GM21381 (cell line): ENCODE results near the gene FSIP1.

Experiments used
- ATAC-seq: cut with Tn5 transposase; IDR thresholded peaks from one replicate; pipeline ENCODE4 v1.9.1; 2021; ENCODE audit warnings: mild to moderate bottlenecking, moderate library complexity; ENCODE audit not compliant: unreplicated experiment

The FSIP1 gene

DNA sequence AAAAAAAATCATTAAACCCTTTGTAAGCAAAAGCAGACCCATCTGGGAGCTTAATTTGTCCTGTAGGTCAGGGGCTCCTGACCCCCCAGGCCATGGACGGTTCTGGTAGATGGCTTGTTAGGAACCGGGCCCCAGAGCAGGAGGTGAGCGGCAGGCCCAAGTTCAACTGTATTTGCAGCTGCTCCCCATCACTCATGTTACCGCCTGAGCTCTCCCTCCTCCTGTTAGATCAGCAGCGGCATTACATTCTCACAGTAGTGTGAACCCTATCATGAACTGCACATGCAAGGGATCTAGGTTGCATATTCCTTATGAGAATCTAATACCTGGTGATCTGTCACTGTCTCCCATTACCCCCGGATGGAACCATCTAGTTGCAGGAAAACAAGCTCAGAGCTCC is 60.7 kb downstream of the FSIP1 start:
- no peak for ATAC-seq

DNA sequence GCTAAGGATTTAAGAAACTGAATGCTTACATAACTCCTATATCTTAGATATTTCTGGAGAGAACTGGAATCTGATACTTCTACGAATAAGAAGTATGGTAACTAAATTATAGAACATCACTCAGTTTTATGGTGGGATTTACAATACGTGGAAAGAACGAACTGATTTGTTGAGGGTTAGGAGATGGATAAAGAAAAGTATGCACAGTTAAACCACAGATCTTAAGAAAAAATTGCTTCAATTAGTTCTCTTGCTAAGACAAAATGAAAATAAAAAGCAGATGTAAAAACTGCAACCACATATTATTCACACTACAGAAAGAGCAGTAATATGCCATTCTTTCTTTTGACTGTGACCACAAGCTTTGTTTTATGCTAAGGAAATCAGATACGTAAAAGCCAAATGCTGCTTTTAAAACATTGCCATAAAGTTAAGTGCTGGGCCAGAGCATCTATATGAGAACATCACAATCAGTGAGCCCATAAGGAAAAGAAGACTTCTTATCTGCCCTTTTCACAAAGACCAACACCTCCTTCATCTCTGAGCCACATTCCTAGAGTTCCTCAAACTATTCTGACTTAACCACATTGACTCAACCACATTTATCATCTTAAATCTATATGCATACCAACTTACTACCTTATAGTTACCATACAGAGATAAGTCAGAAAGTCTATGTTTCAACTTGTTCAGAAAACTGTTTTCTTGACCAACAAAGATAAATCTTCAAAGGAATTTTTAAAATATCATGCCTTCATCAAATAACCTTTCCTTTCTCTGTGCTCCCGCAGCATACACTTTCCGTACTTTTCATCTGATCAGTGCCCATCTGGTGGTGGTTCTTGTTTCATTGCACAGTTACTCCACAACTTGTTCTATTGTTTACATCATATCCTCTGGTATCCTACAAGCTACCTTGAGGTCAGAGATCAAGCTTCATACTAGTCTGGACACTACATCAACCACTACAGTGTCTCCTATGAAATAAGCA is 61.7 kb downstream of the FSIP1 start:
- ATAC-seq = no peak

DNA sequence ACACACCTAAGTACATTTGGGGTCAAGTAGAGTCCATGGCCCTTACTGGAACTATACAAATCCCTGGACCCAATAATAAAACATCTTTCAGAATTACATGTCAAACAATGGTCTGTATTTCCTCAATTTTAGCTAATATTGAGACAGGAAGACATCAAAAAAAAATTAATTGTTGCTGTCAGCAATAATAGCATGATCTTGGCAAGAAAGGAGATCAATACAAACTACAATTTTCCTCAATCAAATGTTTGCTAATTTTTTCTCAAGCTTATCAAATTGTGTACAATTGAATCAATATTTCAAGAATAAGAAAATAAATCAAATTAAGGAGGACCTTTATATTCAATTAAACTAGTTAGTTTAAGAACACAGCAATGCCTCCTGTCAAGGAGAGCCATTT is 62.6 kb downstream of the FSIP1 start:
- ATAC-seq = no peak

DNA sequence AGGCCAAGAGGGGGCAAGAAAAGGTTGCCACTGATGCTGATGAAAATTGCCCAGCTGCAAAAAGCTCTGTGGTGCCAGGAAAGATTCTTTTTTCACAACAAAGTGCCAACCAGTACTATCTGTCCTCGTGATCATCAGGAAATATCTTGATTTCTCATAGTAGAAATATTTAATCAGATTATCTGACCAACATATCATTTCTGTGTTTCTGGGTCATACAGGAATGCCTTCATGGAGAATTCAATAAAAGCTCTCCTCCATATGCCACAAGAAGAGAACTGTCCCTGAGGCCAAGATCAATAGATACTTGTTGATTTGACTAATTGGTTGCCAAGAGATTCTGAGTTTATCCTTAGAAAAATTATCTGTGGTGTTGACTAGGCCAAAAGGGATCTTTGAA is 63.5 kb downstream of the FSIP1 start:
- no peak for ATAC-seq

DNA sequence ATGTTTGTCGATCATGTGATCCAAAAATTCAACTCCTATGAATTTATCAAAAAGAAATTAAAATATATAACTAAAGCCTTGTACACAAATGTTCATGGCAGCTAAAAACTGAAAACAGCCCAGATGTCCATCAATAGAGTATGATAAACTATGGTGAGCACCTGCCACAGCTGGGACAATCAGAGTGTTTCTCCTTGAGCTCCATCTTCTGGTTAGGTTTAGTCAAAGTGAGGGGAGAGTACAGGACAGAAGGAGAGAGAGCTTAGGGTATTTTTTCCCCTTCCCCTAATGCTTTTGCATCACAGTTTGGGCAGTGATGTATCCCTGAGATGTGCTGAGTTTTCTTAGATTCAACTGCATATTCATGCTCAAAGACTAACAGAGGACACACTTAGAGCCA is 65.5 kb downstream of the FSIP1 start:
- no peak for ATAC-seq

DNA sequence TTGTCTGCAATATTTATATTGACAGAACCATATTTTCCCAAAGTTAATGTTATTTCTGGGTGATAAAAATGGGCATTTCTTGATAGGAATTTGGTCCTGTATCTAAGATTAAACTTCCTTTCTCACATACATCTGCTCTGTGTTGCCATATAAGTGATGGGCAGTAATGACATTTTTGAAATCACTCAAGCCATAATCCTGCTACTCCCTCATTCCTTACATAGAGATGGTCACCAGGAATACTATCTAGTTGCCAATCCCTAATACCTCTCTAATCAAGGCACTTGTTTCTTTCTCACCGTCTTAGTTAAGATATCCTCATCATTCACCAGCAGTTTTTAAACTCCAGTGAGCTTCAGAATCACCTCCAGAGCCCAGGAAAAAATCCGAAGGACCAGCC is 68.4 kb downstream of the FSIP1 start:
- ATAC-seq = no peak

DNA sequence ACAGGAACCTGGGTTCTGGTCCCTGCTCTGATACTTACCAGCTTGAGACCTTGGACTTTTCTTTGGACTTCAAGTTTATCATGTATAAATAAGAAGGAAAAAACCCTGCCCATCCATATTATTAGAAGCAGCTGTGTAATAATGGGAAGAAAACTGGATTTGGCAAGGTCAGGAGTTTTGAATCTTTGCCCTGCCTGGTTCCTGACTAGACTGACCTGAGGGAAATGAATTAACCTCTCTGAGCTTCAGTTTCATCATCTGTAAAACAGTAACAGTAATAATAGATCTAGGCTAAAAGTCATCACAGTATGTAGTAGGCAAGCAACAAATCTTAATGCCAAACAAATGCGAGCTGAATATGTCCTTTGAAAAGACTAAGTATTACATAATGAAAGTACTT is 68.8 kb downstream of the FSIP1 start:
- ATAC-seq = no peak

DNA sequence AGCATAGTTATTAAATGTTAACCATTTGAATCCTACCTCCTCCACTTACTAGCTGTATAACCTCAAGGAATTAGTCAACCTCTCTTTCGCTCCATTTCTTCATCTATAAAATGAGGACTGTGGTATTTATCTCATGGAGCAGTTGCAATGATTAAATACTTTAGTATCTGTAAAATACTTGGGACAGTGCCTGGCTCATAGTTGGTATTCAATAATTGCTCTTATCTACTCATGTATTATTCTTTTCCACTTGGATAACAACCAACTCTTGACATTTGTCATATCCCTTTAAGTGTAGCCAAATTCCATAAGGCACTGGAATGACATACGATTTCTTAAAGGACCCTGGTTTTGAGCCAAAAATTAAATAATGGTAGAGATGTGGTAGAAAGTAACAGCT is 72.0 kb downstream of the FSIP1 start:
- ATAC-seq = no peak

DNA sequence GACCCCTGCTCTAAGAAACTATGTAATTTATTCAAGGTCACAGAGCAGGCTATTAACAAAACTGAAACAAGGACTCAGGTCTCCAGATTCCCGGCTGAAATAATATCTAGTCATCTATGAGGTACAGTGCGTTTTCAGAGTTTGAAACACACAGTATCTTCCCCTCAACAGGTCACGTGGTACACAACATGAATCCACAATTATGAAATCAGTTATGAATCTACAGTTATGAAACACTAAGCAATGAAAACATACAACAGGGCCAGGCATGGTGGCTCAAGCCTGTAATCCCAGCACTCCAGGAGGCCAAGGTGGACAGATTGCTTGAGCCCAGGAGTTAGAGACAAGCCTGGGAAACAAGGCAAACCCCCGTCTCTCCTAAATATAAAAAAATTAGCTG is 72.7 kb downstream of the FSIP1 start:
- no peak for ATAC-seq

DNA sequence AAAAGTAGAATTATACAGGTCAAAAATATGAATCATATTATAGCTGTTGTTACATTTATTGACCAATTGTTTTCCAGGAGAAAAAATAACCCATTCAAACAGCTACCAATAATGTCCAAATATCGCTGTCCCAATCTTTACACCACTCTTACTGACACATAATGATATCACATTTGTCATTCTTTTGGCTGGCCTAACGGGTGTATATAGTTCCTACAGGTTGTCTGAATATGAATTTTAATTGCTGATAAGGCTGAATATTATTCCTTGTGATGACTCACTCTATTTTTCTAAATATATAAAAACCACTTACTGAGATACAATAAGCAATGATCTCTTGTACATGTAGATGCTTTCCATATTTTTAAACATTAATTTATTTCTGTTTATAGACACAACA is 76.4 kb downstream of the FSIP1 start:
- no peak for ATAC-seq

DNA sequence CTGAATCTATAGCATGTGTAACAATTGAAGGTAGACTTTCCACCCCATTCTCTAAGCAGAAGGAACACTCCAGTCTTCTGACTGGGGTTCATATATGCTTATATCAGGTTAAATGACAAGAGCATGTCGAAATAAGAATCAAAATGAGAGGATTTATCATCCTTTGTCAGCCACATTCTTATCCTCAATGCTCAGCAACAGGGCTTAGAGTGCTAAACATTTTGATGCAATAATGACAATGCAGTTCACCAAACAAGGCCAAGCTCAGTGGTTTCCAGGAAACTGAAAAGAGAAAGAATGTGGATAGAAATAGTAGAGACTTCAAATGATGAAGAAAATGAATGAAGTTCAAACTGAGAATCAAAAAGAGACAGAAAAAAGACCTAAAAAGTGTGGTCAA is 78.0 kb downstream of the FSIP1 start:
- no peak for ATAC-seq

DNA sequence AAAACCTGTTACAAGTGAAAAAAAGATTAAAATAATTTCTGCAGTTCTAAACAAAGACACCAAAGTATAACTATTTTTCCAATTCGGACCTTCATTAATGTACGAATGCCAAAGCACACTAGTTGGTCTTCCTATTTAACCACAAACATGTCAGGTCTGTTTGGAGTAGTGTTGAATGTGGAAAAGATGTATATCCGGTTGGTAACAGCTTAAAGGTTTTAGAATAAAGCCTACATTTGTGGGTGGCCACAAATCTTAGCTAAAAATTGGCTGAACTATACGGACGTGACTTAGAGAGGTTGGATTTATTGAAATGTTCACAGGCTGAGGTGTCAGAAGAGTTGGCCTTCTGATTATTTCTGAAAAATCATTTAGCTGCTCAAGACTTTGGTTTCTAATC is 78.4 kb downstream of the FSIP1 start:
- no peak for ATAC-seq

DNA sequence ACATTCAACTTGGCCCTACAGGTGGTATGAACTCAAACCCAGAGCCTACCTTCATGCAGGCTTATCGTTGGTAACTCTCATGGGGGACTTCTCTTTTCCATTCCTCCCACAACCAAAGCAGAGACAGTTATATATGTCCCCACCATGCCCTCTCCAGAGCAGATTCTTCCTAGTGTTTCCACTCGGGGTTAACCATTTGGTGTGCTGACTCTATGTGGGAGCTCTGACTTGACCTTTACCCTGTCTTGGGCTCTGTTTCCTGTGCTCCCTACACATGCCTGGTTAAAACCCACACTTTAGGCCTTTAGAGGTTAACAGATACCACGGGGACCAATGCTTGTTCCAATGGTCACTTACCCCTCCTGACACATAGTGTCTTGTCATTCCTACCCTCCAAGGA is 80.7 kb downstream of the FSIP1 start:
- no peak for ATAC-seq

DNA sequence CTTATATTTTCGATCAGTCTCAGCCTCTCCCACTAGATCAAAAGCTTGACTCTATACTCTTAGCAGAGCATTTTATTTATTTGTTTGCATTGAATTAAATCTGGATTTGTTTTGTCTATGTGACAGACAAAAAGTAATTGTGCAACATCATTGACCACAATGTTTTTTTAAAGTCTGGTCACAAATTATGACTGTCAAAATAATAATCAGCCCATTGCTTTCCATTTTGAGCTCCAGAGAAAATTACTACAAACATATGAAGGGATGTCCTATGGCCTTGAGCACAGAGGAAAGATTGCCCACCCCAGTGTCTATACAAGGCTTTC is 82.3 kb downstream of the FSIP1 start:
- ATAC-seq = no peak

DNA sequence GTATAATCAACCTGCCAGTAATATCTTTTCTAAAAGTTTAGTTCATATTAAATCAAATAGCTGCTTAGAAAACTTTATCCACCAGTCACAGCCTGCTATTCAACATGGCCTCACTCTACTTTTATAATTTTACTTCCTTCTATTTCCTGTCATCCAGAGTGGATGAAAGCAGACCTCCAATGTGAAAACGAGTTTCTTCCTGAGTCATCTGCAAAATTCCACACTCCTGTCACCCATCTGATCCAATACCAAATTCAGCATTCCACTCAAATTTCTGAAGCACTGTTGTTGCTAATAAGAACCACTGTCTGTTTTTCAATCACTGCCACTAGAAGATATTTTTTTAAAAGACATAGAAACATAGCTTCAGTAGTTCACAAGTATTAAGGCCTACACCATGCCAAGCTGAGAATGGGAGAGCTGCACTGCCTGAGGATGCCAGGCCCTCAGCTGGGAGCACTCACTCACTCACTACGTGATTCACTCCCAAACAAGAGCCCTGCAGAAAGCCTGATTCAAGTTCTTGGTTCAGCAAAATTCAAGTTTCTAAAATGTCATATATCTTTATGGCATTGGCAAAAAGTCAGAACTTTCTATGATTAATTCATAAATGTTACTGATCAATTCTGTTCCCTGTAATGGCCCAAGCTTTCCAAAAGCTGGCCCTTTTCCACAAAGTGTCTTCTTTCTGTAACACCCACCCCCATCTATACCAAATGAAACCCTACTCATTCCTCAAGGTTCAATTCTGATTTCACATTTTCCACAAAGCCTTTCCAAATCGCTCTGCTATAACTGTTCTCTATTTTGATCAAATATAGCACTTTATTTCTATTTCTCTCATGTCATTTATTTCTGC is 82.9 kb downstream of the FSIP1 start:
- ATAC-seq = no peak

DNA sequence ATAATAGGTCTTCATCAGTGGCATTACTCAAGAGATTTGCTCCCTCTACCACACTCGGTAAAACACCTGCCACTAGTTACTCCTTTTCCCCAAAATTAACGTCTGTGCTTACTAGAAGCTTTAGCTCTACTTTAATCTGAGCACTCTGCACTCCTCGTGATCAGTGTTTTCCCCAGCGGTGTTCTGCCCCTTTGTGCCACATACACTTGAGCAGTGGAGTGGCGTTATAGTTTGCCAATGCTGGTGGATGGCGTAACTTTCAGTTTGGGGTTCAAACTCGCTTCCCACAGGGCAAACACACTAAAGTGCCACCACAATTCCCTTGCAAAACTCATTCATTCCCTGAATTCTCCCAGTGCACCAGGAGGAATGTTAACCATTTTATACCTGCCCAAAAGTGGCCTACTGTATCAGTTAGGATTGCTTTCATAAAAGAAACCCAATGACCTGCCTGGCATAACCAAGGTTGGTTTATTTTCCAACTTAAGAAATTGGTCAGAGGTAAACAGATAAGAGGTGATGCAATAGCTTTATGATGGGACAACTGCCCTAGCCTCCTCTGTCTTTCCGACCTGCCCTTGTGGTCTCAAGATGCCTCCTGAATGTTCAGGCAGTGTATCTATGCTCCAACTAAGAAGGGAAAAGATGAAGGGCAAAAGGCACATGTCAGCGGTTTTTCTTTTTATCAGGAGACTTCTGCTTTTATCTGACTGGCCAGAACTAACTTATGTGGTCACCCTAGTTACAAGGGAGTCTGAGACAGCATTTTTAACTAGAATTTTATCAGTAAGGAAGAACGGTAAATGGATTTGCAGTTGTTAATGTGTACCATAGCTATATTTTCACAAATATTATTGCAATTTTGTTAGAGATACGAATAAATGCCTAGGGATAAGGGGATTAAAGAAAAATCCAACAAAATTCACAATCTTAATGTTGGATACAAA is 83.9 kb downstream of the FSIP1 start:
- no peak for ATAC-seq

DNA sequence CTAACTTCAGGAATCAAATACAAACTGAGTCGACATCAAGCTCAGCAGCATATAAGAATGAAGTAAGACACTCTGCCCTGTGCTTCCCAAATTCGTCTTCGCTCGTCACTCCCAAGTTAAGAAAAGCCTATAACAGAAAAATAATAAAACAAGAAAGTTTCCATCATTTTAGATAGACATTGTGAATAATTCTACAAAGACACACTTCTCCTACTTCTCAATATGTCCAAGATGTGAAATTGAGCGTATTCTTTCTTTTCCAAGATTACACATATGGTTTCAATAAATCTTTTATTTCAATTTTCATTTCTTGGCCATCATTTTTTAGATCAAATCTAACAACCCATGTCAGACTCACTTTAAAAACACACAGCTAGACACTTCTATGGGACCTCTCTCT is 85.1 kb downstream of the FSIP1 start:
- ATAC-seq = no peak

DNA sequence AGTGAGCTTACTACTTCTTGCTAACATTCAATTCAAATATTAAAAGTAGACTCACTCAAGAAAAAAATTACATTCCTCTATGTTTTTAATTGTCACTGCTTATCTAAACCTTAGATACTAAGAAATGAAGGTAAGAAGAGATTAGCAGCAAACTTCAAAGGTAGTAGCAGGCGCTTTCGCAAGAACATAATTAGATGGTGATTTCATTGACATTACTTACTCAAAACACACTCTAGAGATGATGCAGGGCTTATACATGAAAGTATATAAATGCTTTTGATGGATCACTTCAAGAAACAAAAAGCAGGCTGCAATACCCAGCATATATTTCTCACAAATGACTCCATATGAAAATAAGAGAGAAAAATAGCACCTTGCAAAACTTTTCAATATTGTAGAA is 86.8 kb downstream of the FSIP1 start:
- no peak for ATAC-seq

DNA sequence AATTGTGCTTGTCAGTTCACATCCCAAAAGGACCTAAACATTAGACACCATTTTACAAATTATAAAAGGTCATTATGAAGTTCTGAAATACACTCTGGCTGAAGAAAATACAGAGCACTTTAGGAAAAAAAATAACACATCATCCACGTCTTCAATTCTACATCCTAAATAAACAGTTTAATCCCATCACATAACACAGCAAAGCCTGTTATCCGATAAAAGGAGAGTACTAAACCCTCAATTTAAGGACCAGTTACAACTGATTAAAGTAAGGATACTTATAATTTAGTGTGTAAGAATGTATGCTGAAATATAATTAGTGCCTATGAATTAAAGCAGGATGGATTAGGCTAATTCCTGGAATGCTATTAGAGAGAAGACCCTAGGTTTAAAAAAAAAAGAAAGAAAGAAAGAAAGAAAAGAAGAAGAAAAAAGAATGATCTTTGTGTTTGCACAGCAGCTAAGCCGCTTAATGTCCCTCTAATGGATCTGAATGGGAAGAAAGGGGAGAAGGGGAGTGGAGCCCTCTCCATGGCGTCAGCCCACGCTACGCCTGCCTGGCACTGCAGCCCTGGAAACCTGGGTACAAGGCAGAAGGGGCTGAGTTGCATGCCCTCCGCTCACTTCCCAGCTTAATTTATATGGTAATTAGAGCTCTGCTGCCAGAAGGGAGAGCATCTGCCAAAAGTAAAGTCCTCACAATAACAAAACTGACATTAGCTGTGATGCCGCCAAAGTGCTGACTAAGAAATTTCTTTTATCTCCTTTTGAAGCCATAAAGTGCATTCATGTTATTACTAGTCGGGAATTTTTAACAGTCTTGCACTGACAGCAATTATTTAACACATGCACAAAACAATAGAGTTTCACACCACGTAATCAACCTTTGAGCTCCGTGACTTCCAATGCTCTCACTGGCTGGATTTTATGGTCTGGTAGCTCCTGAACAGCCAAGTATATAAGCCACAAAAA is 90.0 kb downstream of the FSIP1 start:
- no peak for ATAC-seq
